Karpas-422 (cell line): Measurements from ENCODE around the gene FAM3A. TPM values are rescaled to one million over a fixed set of nuclear protein-coding genes. Genes with fewer than 3 reads are reported as not detected.

ENCODE experiments used
- DNase-seq: peaks from one replicate; pipeline ENCODE4 v3.0.0-alpha.2; 2015
- H2AFZ ChIP-seq: fragments of 200-600 bp; sonication (generic); 2 replicates; pipeline ENCODE4 v1.6.1; 2014; ENCODE audit warnings: antibody characterized with exemption, low read length, mixed read lengths
- H3K27ac ChIP-seq: fragments of 200-600 bp; sonication (generic); 2 replicates; pipeline ENCODE4 v1.5.1; 2014; ENCODE audit warnings: mild to moderate bottlenecking, low read length, moderate library complexity
- H3K27me3 ChIP-seq: fragments of 200-600 bp; sonication (generic); 2 replicates; pipeline ENCODE4 v1.6.1; 2014; ENCODE audit warnings: low read length, mixed read lengths
- H3K36me3 ChIP-seq: fragments of 200-600 bp; sonication (generic); 2 replicates; pipeline ENCODE4 v1.6.1; 2014; ENCODE audit warnings: low read length, mixed read lengths; ENCODE audit not compliant: insufficient read depth
- H3K4me1 ChIP-seq: fragments of 200-600 bp; sonication (generic); 2 replicates; pipeline ENCODE4 v1.6.1; 2014; ENCODE audit warnings: mild to moderate bottlenecking, low read length, mixed read lengths
- H3K4me2 ChIP-seq: fragments of 200-600 bp; sonication (generic); 2 replicates; pipeline ENCODE4 v1.6.1; 2014; ENCODE audit warnings: low read length, low read depth, mild to moderate bottlenecking; ENCODE audit not compliant: poor library complexity, severe bottlenecking
- H3K4me3 ChIP-seq: fragments of 200-600 bp; sonication (generic); 2 replicates; pipeline ENCODE4 v1.5.1; 2014; ENCODE audit warnings: mild to moderate bottlenecking, antibody characterized with exemption, low read length, mixed read lengths
- H3K79me2 ChIP-seq: fragments of 200-600 bp; sonication (generic); 2 replicates; pipeline ENCODE4 v1.6.1; 2014; ENCODE audit warnings: mild to moderate bottlenecking, low read length, mixed read lengths
- H3K9ac ChIP-seq: fragments of 200-600 bp; sonication (generic); 2 replicates; pipeline ENCODE4 v1.6.0; 2014; ENCODE audit warnings: low read length
- H3K9me2 ChIP-seq: fragments of 200-600 bp; sonication (generic), shearing (Covaris generic); replicated peaks from 2 replicates; pipeline ENCODE4 v1.6.0; 2014; ENCODE audit warnings: mild to moderate bottlenecking, low read length, moderate library complexity; ENCODE audit not compliant: insufficient read depth
- H3K9me3 ChIP-seq: fragments of 300-700, 200-600 bp; sonication (generic); 2 replicates; pipeline ENCODE4 v1.6.1; 2014; ENCODE audit warnings: low read length, mixed read lengths
- H4K20me1 ChIP-seq: fragments of 200-600 bp; sonication (generic); 2 replicates; pipeline ENCODE4 v1.6.1; 2014; ENCODE audit warnings: mild to moderate bottlenecking, antibody characterized with exemption, low read length, low read depth; ENCODE audit not compliant: insufficient read depth
- total RNA-seq: library from RNA; depleted of rRNA; stranded (reverse); fragments of >200 nt; shearing (Covaris generic); gene quantifications from 2 replicates; pipeline ENCODE4 v1.2.3, GENCODE V29; 2014; ENCODE audit warnings: low replicate concordance

FAM3A gene
- total RNA-seq, 1 experiment from 2014 or later, result 14.0 TPM

GRCh38 chrX:154526901-154527675, 11.1 kb upstream of the FAM3A start:
- peak overlapping the region; percentile 57 for H3K4me3 ChIP-seq
- H3K36me3 ChIP-seq, result no peaks in the 10 kb centered on the region
- no peaks in the 10 kb centered on the region for H4K20me1 ChIP-seq
- peak overlapping the region; percentile 72 for H3K4me2 ChIP-seq
- peak; percentile 86 for DNase-seq
- H3K9me2 ChIP-seq, result no peaks in the 10 kb centered on the region
- no peak overlapping the region for H2AFZ ChIP-seq
- H3K79me2 ChIP-seq, result no peaks in the 10 kb centered on the region
- peak overlapping the region; percentile 77 for H3K27ac ChIP-seq
- H3K4me1 ChIP-seq, result peaks cover 9% of the 10 kb centered on the region
- H3K27me3 ChIP-seq, result no peaks in the 10 kb centered on the region
- peak overlapping the region; percentile 68 for H3K9ac ChIP-seq
- no peaks in the 10 kb centered on the region for H3K9me3 ChIP-seq

GRCh38 chrX:154525606-154526490, 9.8 kb upstream of the FAM3A start:
- Histone ChIP-seq H3K79me2 (no peaks in the 10 kb centered on the region), H2AFZ (no peak overlapping the region), H3K4me1 (peaks cover 9% of the 10 kb centered on the region), H3K9me2 (no peaks in the 10 kb centered on the region), H3K36me3 (no peaks in the 10 kb centered on the region), H3K4me3 (no peak overlapping the region), H3K4me2 (no peak overlapping the region), H3K27ac (no peak overlapping the region), H3K9ac (no peak overlapping the region), H3K9me3 (no peaks in the 10 kb centered on the region), H4K20me1 (no peaks in the 10 kb centered on the region), H3K27me3 (no peaks in the 10 kb centered on the region)
- no peak for DNase-seq

- Histone ChIP-seq H3K4me3 (no peak overlapping the region), H3K4me2 (no peak overlapping the region), H4K20me1 (no peaks in the 10 kb centered on the region), H3K27me3 (no peaks in the 10 kb centered on the region), H2AFZ (no peak overlapping the region), H3K9me2 (no peaks in the 10 kb centered on the region), H3K27ac (no peak overlapping the region), H3K79me2 (peaks cover 8% of the 10 kb centered on the region; the same call in 1 of the 2 replicates), H3K36me3 (no peaks in the 10 kb centered on the region), H3K4me1 (peaks cover 22% of the 10 kb centered on the region), H3K9ac (no peak overlapping the region), H3K9me3 (no peaks in the 10 kb centered on the region)
- no peak for DNase-seq
Observed at GRCh38 chrX:154519389-154519788, 3.4 kb upstream of the FAM3A start.

- Histone ChIP-seq H3K27ac (no peak overlapping the region), H3K79me2 (peaks cover 8% of the 10 kb centered on the region; the same call in 1 of the 2 replicates), H3K9me2 (no peaks in the 10 kb centered on the region), H3K4me1 (peaks cover 22% of the 10 kb centered on the region), H3K9me3 (no peaks in the 10 kb centered on the region), H2AFZ (peak overlapping the region; percentile 56; the same call in 1 of the 2 replicates), H3K4me2 (no peak overlapping the region), H4K20me1 (no peaks in the 10 kb centered on the region), H3K27me3 (no peaks in the 10 kb centered on the region), H3K4me3 (no peak overlapping the region), H3K36me3 (no peaks in the 10 kb centered on the region), H3K9ac (no peak overlapping the region)
- DNase-seq, result no peak
Observed at GRCh38 chrX:154517101-154517781, 1.2 kb upstream of the FAM3A start.

GRCh38 chrX:154516656-154517100, 646 bp upstream of the FAM3A start:
- Histone ChIP-seq H3K27me3 (no peaks in the 10 kb centered on the region), H3K4me2 (peak overlapping the region; percentile 52), H3K9ac (peak overlapping the region; percentile 44), H3K4me3 (peak overlapping the region; percentile 55; the same call in 1 of the 2 replicates), H3K27ac (no peak overlapping the region), H3K36me3 (no peaks in the 10 kb centered on the region), H2AFZ (no peak overlapping the region), H4K20me1 (no peaks in the 10 kb centered on the region), H3K9me2 (no peaks in the 10 kb centered on the region), H3K79me2 (peaks cover 8% of the 10 kb centered on the region; the same call in 1 of the 2 replicates), H3K4me1 (peaks cover 22% of the 10 kb centered on the region), H3K9me3 (no peaks in the 10 kb centered on the region)
- DNase-seq, result no peak

DNA sequence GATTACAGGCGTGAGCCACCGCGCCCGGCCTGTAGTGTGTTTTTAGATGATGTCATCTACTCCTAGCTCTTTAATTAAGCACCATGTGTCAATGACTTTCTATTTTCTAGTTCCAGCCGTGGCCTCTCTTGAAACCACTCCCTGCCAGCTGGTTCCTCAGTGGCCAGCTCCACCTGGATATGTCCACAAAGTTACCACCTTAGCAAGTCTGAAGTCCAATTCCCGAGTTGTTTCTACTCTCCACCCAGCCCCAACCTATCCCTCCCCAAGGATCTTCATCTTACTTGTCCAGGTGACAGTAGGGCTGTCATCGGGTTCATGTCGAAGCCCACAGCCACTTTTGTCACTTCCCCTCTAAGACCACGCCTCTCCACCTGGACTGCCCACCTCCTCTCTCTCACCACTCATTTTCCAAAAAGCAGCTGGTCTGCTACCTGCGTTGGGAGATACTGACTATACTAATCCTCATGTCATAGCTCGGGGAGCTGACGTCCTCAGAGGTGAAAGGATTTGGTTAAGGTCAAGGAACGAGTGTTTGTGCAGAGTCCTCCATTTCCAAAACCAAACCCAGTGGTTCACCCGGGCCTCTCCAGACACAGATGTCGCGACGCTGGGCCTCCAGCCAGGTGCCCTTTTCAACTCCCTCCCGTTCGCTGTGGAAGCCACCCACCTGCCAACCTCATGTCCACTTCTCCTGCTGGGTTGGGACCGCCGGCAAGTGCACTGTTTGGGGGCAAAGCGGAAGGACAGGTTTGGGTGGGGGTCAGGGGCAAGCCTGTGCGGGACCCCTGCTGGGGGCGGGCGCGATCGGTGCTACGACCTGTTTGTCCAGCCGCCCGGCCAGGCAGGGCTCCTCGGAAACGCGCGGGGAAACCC, 704 bp downstream of the FAM3A start:
- Histone ChIP-seq H3K9ac (peak overlapping the region; percentile 88), H3K4me2 (peak overlapping the region; percentile 64), H3K4me3 (peak overlapping the region; percentile 89), H3K4me1 (peaks cover 22% of the 10 kb centered on the region), H4K20me1 (no peaks in the 10 kb centered on the region), H3K36me3 (no peaks in the 10 kb centered on the region), H3K79me2 (peaks cover 8% of the 10 kb centered on the region; the same call in 1 of the 2 replicates), H2AFZ (no peak overlapping the region), H3K27me3 (no peaks in the 10 kb centered on the region), H3K9me2 (no peaks in the 10 kb centered on the region), H3K27ac (0 out of 2 replicates have a peak overlapping the region, but pooled peaks have one; percentile 17), H3K9me3 (no peaks in the 10 kb centered on the region)
- peak; percentile 60 for DNase-seq

DNA sequence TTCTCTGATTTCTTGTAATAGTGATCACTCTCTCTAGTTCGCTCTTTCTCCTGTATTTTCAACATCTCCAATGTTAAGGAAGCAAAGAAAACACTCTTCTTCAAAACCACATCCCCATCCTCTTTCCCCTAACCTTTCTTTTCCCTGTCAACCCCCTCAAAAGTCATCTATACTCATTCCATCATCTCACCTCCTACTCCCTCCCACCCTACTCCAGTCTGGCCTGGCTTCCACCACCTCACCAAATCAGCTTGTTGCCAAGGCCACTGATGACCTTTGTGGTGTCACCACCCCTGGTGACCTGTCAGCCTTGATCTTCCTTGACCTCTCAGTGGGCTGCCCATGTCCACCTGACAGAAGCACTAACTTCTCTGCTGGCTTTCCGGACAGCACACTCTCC, 2.3 kb downstream of the FAM3A start:
- no peaks in the 10 kb centered on the region for H3K9me2 ChIP-seq
- no peak overlapping the region for H3K4me2 ChIP-seq
- no peaks in the 10 kb centered on the region for H4K20me1 ChIP-seq
- no peaks in the 10 kb centered on the region for H3K9me3 ChIP-seq
- H3K9ac ChIP-seq, result no peak overlapping the region
- peaks cover 22% of the 10 kb centered on the region for H3K4me1 ChIP-seq
- no peaks in the 10 kb centered on the region for H3K36me3 ChIP-seq
- no peak overlapping the region for H3K27ac ChIP-seq
- peaks cover 8% of the 10 kb centered on the region; the same call in 1 of the 2 replicates for H3K79me2 ChIP-seq
- no peaks in the 10 kb centered on the region for H3K27me3 ChIP-seq
- no peak overlapping the region for H3K4me3 ChIP-seq
- DNase-seq, result no peak
- no peak overlapping the region for H2AFZ ChIP-seq
